ENCODE measurements around the gene FLNC.

- TF ChIP-seq CTCF (IDR thresholded peaks at IDR 0.05; ENCODE audit: insufficient read depth, low read length, poor library complexity, severe bottlenecking) (no peak), EZH2phosphoT487 (conservative IDR thresholded peaks at IDR 0.05; ENCODE audit: low read length) (no peak)
Observed at GRCh38 chr7:128885370-128886187, 55.4 kb downstream of the FLNC start.

All from SU-DHL-6 (cell line).